GM21381 (cell line): ENCODE measurements around the gene TTLL9.
"Not testable (repeated sequence)": the region's sequence is repeated elsewhere in the genome, so short reads cannot be mapped to it uniquely, and the experiment has no call there.

ENCODE experiments used
- ATAC-seq: cut with Tn5 transposase; IDR thresholded peaks from one replicate; pipeline ENCODE4 v1.9.1; 2021; ENCODE audit warnings: mild to moderate bottlenecking, moderate library complexity; ENCODE audit not compliant: unreplicated experiment

TTLL9 gene, protein sequence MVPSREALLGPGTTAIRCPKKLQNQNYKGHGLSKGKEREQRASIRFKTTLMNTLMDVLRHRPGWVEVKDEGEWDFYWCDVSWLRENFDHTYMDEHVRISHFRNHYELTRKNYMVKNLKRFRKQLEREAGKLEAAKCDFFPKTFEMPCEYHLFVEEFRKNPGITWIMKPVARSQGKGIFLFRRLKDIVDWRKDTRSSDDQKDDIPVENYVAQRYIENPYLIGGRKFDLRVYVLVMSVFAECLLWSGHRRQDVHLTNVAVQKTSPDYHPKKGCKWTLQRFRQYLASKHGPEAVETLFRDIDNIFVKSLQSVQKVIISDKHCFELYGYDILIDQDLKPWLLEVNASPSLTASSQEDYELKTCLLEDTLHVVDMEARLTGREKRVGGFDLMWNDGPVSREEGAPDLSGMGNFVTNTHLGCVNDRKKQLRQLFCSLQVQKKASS

DNA sequence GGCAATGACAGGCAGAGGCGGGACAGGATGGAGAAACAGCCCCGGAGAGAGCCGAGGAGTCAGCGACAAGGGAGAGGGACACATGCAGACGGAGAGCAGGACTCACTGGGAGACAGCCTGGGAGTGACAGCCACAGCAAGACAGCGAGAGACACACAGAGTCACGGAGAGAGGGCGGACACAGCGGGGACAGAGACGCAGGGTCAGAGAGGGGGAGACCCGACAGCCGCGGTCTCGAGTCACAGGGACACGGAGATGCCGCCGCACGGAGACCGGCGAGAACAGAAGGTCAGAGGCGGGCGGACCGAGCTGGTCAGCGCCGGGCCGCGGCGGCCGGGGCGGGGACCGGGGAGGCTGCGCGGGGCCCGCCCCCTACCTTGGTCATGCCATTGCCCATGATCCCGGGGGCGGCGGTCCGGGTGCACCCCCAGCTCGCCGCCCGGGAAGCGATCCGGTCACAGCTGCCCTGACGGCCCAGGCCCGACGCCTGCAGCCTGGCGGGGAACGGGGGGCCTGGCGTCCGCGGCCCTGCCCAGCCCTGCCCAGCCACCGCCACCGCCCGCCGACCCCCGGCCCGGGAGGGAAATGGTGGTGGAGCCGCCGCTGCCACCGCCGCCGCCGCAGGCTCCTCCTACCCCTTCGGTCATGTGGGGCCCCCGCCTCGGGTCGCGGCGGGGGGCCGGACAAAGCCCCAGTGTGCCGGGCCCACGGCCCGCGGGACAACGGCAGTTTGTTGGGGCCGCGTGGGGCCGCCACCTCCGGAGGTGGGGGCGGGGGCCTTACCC lies at the start of gene TTLL9, which contains the start of gene DUSP15:
Gene TTLL9, plus strand, starts transcription at position 693 of the 784 bp plus-strand sequence. CDS start 493 bp downstream, outside the sequence.
Gene DUSP15, minus strand, starts transcription at position 586 of the 784 bp plus-strand sequence. Its CDS starts 190 bp downstream, at position 396.
- ATAC-seq = no peak

DNA sequence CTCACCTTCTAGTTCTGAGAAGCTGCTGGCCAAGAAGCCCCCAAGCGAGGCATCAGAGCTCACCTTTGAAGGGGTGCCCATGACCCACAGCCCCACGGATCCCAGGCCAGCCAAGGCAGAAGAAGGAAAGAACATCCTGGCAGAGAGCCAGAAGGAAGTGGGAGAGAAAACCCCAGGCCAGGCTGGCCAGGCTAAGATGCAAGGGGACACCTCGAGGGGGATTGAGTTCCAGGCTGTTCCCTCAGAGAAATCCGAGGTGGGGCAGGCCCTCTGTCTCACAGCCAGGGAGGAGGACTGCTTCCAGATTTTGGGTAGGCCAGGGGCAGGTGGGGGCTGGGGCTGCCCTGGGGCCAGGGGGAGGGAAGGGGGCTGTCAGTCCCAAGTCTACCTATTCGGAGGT lies 49.0 kb upstream of the TTLL9 start:
- ATAC-seq = no peak

DNA sequence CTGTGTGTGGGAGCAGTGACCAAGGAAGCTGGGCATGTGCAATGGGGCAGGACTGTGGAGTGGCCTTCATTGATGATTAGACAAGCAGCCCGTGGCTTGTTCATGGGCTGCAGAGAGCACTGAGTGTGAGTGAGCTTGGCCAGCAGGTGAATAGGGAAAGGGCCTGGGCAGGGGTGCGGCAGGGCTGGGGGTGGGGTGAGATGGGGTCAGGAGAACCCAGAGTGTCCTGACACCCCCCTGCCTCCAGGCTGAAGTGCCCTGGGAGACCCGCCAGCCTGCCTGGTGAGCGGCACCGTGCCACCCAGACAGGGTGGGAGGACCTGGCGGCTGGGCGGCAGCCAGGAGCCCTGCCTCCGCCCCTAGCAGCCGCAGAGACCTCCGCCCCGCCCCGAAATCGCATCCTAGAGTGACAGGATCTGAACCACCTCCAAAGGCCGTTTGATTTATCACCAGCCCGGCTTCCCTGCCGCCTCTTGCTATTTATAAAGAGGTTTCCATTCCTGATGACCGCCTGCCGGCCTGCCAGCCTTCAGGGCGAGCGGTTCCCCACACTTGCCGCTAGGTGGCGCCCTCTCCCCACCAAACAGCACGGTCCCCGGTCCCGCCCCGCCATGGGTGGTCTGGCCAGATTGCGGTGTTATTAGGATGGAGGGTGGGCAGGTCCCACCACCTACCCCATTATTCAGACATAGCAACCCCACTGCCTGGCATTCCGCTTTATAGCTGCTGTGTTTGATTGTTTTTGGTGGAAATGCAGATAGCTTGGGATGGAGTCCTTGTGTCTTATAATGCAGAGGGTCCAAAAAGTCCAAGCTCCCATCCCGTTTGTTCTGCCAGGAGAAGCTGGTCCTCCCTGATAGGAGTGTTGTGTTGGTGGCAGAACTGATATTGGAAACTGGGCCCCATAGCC lies 47.8 kb upstream of the TTLL9 start:
- ATAC-seq = no peak

DNA sequence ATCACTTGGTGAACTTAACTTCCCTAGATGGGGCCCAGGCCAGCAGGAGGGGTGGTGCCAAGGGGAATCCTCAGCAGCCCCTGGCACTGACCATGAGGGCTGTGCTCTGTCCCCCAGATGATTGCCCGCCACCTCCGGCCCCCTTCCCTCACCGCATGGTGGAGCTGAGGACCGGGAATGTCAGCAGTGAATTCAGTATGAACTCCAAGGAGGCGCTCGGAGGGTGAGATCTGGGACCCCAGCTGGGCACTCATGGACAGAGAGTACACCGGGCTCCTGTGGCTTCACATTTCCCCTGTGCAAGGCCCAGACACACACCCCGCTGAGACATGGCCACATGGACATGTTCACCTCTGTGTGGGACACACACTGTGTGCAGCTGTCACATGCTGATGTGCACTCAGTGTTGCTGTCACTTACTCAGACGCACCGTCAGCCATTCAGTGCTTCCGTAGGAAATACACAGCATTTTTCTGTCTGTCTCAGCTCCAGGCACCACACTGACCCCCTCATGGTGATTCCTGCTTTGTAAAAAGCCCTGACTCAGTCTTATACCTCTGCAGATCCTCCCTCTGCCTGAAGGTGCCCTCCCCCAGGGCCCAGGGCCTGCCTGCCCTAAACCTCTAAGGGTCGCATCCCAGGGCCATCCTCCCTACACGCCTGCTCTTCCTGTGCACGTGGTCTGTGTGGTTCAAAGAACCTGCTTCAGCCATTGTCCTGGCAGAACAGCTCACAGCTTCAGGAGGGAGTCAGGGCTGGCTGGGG lies 46.9 kb upstream of the TTLL9 start:
- no peak for ATAC-seq

DNA sequence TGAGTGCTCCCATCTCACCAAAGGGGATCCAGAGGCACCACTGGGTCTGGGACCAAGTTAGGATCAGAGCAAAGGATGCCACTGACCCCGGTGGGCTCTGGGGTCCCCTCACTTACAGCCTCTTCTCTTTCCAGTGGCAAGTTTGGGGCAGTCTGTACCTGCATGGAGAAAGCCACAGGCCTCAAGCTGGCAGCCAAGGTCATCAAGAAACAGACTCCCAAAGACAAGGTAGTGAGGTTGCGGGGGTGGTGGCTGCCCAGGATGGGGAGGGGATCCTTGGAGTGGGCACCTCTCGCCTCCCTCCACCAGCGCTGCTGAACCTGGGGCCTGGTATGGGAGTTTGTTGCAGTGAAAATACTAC lies 46.3 kb upstream of the TTLL9 start:
- ATAC-seq = no peak

DNA sequence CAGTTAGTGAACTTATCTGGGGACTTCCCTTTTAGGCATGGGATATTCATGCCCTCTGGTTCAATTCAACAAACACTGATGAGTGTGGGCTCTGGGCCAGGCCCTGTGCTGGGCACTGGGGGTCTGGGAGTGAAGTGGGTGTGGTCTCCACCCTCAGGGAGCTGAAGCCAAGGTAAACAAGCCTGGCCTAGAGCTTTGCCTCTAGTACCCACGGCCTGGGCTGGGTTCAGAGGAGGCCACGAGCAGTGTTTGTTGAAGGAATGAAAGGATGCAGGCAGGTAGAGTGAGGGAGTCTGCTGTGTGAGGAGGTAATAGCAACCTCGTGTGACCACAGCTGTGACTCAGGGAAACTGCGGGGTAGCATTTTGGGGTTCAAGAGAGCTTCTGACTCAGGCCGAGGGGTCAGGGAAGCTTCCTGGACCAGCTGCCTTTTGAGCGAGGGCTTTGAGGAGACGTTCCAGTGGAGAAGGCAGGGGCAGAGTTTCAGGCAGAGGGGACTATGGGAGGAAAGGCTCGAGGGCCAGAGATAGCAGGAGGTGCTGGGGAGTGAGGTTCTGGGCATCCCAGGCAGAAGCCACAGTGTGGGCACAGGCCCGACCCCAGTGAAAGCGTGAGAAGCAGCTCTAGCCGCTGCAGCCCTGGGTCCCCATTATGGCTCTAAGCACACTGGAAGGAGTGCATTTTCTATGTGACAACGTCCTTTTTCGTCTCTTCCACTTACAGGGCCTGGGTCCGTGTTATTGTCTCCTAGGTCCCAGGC lies 45.7 kb upstream of the TTLL9 start:
- ATAC-seq = no peak

DNA sequence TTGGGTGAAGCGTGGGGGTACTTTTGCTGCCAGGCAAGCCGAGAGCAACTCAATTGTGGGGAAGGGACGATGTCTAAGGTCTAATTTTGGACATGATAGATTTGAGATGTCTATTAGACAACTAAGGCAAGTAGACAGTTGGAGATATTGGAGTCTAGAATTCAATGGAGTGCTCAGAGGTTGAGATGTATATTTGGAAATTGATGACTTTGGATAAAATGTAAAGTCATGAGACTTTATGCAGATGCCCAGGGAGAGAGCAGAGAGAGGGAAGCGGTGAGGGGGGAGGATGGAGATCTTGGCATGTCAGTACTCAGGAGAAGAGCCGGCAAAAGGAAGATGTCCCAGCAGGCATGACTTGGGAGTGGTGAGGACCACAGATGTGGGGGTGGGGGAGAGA lies 44.4 kb upstream of the TTLL9 start:
- no peak for ATAC-seq

DNA sequence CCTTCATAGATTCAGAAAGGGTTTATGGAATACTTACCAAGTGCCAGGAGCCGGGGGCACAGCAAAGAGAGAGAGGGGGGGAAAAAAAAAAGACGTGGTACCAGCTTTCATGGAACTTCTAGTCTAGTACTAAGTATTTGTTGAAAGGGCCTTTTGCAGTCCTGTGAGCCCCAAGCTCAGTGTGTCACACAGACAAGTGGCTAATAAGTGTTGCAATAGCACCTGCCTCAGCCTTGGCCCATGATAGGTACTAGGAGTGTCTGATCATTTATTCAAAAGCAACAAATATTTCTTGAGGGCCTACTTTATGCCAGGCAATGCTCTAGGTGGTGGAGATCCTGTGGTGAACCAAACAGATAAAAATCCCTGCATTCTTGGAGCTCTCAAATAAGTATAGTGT lies 43.4 kb upstream of the TTLL9 start:
- ATAC-seq = no peak

DNA sequence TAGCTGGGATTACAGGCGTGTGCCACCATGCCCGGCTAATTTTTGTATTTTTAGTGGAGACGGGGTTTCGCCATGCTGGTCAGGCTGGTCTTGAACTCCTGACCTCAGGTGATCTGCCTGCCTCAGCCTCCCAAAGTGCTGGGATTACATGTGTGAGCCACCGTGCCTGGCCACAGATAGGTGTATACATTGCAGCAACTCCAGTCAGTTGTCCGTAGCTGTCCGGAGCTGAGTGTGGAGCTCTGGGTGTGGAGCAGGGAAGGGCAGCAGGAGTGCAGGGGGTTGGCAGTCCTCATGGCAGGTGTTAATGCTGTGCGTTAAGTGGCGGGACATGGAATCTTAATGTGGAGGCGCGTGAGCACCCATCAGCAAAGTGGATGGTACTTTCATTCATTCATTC lies 42.4 kb upstream of the TTLL9 start:
- ATAC-seq = not testable (repeated sequence)

DNA sequence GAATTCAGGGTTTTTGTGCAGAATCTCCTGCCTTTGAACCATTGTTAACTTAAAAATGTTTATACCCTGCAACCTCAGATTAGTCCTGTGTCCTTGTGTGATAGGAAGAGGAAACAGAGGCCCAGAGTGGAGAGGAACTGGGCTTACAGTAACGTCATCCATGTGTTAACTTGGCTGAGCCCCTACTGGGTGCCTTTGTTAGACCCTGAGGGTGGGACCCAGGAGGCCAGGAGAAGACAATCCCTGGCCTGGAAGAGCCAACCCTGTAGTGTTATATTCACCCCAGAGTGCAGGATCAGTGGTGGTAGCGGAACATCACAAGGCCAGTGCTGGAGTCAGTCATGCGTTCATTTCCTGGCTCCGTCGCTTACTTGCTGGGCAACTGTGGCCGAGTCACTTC lies 40.7 kb upstream of the TTLL9 start:
- no peak for ATAC-seq

DNA sequence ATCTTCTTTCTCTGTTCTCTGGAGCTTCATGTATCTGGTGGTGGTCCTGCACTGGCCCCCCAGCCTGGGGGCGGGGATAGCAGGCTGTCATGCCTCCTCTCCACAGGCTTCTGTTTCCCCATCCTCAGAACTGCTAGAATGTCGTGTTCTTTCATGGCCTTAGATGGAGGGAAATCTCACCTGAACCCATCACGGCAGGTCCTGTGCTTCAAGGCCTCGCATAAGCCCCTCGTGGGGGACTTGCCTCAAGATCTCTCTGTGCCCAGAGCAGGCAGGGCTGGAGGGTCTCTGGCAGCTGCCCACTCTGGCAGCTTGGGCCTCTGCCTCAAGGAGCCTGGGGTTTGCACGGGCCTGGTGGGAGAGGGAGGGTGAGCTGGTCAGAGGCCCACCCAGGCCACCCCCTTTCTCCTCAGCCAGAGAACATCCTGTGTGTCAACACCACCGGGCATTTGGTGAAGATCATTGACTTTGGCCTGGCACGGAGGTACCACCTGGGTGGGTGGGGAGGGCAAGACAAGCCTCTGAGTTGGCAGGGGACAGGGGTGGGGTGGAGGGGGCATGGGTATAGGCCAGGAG lies 39.9 kb upstream of the TTLL9 start:
- ATAC-seq = no peak

DNA sequence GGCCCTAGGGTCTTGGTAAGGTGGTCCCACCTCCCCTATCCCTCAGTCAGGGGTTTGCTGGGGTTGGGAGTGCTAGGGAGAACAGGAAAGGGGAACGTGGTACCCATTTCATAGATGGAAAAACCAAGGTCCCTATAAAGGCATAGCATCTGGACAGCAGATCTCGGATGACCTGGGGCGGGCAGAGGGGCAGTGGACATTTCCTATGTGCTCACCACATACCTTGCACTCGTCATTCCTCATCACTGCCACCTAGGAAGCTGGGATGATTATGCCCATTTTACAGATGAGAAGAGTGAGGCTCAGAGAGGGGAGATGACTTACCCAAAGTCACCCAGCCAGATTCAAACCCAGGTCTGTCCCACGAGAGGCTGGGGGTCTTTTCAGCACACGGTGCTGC lies 39.2 kb upstream of the TTLL9 start:
- ATAC-seq = no peak

DNA sequence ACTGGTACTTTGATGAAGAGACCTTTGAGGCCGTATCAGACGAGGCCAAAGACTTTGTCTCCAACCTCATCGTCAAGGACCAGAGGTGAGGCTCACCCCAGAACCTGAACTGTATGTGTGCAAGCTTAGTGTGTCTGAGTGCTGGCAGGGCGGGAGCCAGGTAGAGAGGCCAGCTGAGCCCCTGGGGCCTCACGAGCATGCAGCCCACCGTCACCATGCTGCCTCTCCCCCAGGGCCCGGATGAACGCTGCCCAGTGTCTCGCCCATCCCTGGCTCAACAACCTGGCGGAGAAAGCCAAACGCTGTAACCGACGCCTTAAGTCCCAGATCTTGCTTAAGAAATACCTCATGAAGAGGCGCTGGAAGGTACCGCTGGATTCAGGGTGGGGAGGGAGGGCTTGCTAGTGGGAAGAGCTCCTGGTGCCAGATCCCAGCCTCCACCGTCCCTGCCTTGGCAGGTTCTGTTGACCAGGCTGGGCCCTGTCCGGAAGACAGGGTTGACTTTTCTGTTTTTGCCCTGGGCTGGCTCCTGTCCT lies 38.6 kb upstream of the TTLL9 start:
- no peak for ATAC-seq

DNA sequence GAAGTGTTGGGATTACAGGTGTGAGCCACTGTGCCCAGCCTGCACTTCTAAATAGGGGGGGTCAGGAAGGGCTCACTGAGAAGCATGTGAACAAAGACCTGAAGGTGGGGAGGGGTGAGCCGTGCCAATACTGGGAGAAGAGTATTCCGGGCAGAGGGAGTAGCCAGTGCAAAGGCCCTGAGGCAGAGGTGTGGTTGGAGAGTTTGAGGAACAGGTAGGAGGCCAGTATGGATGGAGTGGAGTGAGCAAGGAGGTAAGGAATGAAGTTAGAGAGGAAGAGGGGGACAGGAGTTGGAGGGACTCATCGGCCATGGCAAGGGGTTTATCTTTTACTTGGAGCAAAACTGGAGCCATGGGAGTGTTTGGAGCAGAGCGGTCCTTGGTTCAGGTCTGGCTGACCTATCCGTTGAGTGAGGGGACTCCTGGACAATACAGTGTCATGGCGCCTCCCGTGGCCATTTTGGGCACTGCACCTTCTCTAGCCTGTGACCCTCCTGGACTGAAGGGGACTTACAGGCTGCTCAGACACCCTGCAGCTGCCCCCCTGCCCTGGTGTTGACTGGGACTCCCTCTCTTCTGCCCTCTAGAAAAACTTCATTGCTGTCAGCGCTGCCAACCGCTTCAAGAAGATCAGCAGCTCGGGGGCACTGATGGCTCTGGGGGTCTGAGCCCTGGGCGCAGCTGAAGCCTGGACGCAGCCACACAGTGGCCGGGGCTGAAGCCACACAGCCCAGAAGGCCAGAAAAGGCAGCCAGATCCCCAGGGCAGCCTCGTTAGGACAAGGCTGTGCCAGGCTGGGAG lies 37.1 kb upstream of the TTLL9 start:
- no peak for ATAC-seq

DNA sequence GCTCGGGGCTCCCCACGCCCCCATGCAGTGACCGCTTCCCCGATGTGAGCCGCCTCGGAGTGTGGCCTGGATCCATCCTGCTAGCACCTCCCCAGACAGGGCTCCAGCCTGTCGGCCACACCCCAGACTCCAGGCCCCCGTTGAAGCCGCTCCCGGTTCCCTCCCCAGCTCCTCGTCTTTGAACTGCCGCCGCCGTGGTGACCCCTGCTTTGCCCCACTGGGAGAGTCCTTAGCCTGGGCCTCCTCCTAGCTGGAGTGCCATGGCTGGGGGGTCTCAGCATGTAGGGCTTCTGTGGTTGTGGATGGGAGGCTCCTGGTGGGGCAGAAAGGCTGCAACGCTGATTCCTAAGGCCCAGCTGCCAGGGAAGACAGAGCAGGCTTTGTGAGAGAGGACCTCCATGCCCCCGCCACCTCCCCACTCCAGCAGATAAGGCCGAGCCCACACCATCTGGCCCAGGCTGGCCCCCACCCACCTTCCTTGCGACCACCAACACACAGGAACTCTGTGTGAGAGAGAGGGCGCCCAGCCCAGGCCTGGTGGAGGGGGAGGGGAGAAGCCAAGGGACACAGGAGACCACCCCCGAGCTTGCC lies 36.4 kb upstream of the TTLL9 start:
- ATAC-seq = no peak

DNA sequence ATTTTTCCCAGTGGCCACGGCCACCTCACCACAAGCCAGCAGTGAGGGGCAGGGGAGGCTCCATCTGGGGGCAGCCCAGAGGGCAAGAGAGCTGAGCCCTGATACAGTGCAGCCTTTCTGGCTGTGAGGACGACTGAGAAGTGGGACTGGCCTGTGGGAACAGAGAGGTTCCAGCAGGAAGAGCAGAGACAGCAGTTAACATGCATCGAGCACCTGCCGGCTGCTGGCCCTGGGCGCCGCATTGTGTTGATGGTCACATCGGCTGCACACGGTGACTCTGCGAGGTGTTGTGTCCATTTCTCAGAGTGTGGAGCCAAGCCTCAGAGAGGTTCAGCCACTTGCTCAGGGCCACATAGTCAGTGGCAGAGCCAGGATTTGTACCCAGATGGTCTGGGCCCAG lies 34.9 kb upstream of the TTLL9 start:
- ATAC-seq = no peak

DNA sequence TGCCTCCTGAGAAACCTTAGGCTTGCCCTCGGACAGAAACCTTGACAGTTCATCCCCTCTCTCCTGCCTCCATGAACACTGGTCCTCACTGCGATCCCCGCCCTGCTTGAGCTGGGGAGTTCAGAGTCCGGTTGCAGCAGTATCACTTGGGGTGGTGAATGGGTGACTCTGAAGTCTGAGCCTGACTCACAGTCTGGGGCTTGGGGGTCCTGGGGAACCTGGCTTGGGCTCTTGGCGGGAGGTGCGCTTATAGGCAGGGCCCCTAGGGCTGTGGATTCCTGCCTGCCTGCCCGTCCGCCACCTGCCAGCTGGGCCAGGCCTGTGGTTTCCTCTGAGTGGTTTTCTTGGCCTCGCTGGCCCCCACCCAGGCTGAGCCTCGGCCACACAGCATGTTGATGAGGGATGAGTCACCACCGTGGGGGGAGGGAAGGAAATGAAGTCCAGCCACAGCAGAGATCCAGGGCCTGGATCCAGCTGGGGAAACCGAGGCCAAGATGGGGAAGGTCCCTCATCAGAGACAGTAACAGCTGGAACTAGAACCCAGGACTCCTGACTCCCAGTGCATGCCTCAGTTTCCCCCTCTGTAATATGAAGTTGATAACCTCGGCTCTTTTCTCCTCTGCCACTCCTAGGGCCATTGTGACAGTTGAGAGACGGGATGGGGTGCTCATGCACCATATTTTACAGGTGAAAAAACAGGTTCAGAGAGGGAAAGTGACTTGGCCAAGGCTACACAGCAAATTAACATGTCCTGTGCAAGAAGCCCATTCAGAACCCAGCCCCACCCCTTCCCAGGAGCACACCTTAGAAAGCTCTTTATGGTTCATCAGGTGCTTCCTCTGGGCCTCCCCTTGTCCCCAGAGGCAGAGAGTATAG lies 34.2 kb upstream of the TTLL9 start:
- ATAC-seq = peak; percentile 78
